ENCODE data around the gene CYP19A1. TPM values are rescaled to one million over a fixed set of nuclear protein-coding genes. Genes with fewer than 3 reads are reported as not detected.

Gene CYP19A1
- total and polyA plus RNA-seq, 9 of the 15 experiments (the other 6 are each of a cell fraction or from before 2014, with no cell fraction given), result 0.16 to 0.63 (median 0.47) TPM; not detected in 3

GRCh38 chr15:51303462-51303980 is 34.9 kb downstream of the CYP19A1 start:
- DNase-seq (ENCODE audit: extremely low read depth in 1 of 4, low spot score in 3 of 4), result no peak
- no peak overlapping the region for H3K4me3 ChIP-seq
- FAIRE-seq, result no peak
- in situ Hi-C loops (cut with MboI), result no loop called here
- intact Hi-C loops (cut with micrococcal nuclease), result no loop called here
- BruUV-seq (replicated peaks), result no TSS peak
- 9% methylated on average over 2 of the region's 2 CpGs for WGBS (ENCODE audit: insufficient coverage, low coverage, missing lambda C conversion rate)
- no peaks in the 10 kb centered on the region for H3K4me1 ChIP-seq (replicated peaks in 1 of 2; ENCODE audit: control insufficient read depth in 2 of 2, insufficient read depth in 2 of 2, low read length in 2 of 2)
- H3K4me2 ChIP-seq (ENCODE audit: insufficient read depth, low read length), result no peak overlapping the region
- no peak for ATAC-seq
- H3K9me1 ChIP-seq (ENCODE audit: control insufficient read depth, insufficient read depth, low read length), result no peaks in the 10 kb centered on the region
- H3K79me2 ChIP-seq (ENCODE audit: control insufficient read depth, insufficient read depth, low read length), result no peaks in the 10 kb centered on the region
- peaks cover 7 to 35% of the 10 kb centered on the region in 2 experiments; a peak in 4 of 5 replicates for H3K27me3 ChIP-seq (ENCODE audit: control insufficient read depth in 2 of 2, insufficient read depth in 2 of 2, low read length in 2 of 2)
- H3K27ac ChIP-seq (ENCODE audit: extremely low read depth, low read depth, low read length), result no peak overlapping the region
- H4K20me1 ChIP-seq (replicated peaks; ENCODE audit: control insufficient read depth, insufficient read depth, low read length), result no peaks in the 10 kb centered on the region
- no peak overlapping the region for H2AFZ ChIP-seq (ENCODE audit: low read depth, low read length)
- H3K9me3 ChIP-seq (replicated peaks; ENCODE audit: control insufficient read depth, insufficient read depth, low read depth, low read length), result no peaks in the 10 kb centered on the region
- no peaks in the 10 kb centered on the region for H3K36me3 ChIP-seq (ENCODE audit: control insufficient read depth, insufficient read depth, low read length)
- no peak overlapping the region for H3K9ac ChIP-seq (ENCODE audit: insufficient read depth in 1 of 2, low read depth in 2 of 2, low read length in 2 of 2)
- CTCF ChIA-PET (ENCODE audit: low intra/inter-chr PET ratio), result no interaction called here
- TF ChIP-seq ZNF143 (CRISPR knock-in tag; IDR thresholded peaks at IDR 0.05), result no peak
- no peak for TF ChIP-seq CEBPG (CRISPR knock-in tag; IDR thresholded peaks at IDR 0.05)
- no peak for TF ChIP-seq CEBPG (tag; conservative IDR thresholded peaks at IDR 0.05 in 1 of 2, IDR thresholded peaks at IDR 0.05 in 1 of 2)
- no peak for TF ChIP-seq RFX1 (IDR thresholded peaks at IDR 0.05)
- TF ChIP-seq NFE2L1 (tag; IDR thresholded peaks at IDR 0.05; ENCODE audit: borderline replicate concordance, low read depth), result no peak
- TF ChIP-seq ZNF717 (CRISPR knock-in tag; IDR thresholded peaks at IDR 0.05), result no peak
- POLR2A ChIA-PET, result no interaction called here

- no peak overlapping the region for H3K4me3 ChIP-seq
- TF ChIP-seq TEAD1 (CRISPR knock-in tag; IDR thresholded peaks at IDR 0.05) (no peak), CREB3 (tag; conservative IDR thresholded peaks at IDR 0.05; ENCODE audit: low read depth) (no peak), SMARCE1 (IDR thresholded peaks at IDR 0.05) (no peak), E2F6 (IDR thresholded peaks at IDR 0.05; ENCODE audit: borderline replicate concordance in 1 of 2, extremely low read depth in 1 of 2, insufficient read depth in 1 of 2, insufficient read length in 1 of 2, low read depth in 1 of 2, low read length in 1 of 2, poor library complexity in 1 of 2, severe bottlenecking in 1 of 2) (no peak), MAZ (CRISPR knock-in tag; conservative IDR thresholded peaks at IDR 0.05 in 1 of 2, IDR thresholded peaks at IDR 0.05 in 1 of 2) (no peak), PCBP2 (IDR thresholded peaks at IDR 0.05; ENCODE audit: low read depth, low read length, poor library complexity, severe bottlenecking) (no peak), DACH1 (IDR thresholded peaks at IDR 0.05; ENCODE audit: partially characterized antibody) (no peak), MCM5 (IDR thresholded peaks at IDR 0.05; ENCODE audit: low read depth) (no peak), DIDO1 (tag; IDR thresholded peaks at IDR 0.05; ENCODE audit: low read depth) (no peak)
- no peaks in the 10 kb centered on the region for H3K4me1 ChIP-seq (replicated peaks in 1 of 2; ENCODE audit: control insufficient read depth in 2 of 2, insufficient read depth in 2 of 2, low read length in 2 of 2)
- DNase-seq (ENCODE audit: extremely low read depth in 1 of 4, low spot score in 3 of 4), result no peak
- H3K27me3 ChIP-seq (ENCODE audit: control insufficient read depth in 2 of 2, insufficient read depth in 2 of 2, low read length in 2 of 2), result peaks cover 7 to 35% of the 10 kb centered on the region in 2 experiments; a peak in 4 of 5 replicates
- no peaks in the 10 kb centered on the region for H3K9me1 ChIP-seq (ENCODE audit: control insufficient read depth, insufficient read depth, low read length)
- intact Hi-C loops (cut with micrococcal nuclease), result no loop called here
- no peaks in the 10 kb centered on the region for H3K79me2 ChIP-seq (ENCODE audit: control insufficient read depth, insufficient read depth, low read length)
- no peak overlapping the region for H3K27ac ChIP-seq (ENCODE audit: extremely low read depth, low read depth, low read length)
- no peak overlapping the region for H3K9ac ChIP-seq (ENCODE audit: insufficient read depth in 1 of 2, low read depth in 2 of 2, low read length in 2 of 2)
- POLR2A ChIA-PET, result no interaction called here
- ATAC-seq, result no peak
- FAIRE-seq, result no peak
- in situ Hi-C loops (cut with MboI), result no loop called here
- H2AFZ ChIP-seq (ENCODE audit: low read depth, low read length), result no peak overlapping the region
- H4K20me1 ChIP-seq (replicated peaks; ENCODE audit: control insufficient read depth, insufficient read depth, low read length), result no peaks in the 10 kb centered on the region
- H3K36me3 ChIP-seq (ENCODE audit: control insufficient read depth, insufficient read depth, low read length), result no peaks in the 10 kb centered on the region
- H3K4me2 ChIP-seq (ENCODE audit: insufficient read depth, low read length), result no peak overlapping the region
- no peaks in the 10 kb centered on the region for H3K9me3 ChIP-seq (replicated peaks; ENCODE audit: control insufficient read depth, insufficient read depth, low read depth, low read length)
- no TSS peak for BruUV-seq (replicated peaks)
- WGBS (ENCODE audit: insufficient coverage, low coverage, missing lambda C conversion rate), result 0% methylated on average over 6 of the region's 6 CpGs
- CTCF ChIA-PET (ENCODE audit: low intra/inter-chr PET ratio), result no interaction called here
Observed at GRCh38 chr15:51302480-51302879, 35.9 kb downstream of the CYP19A1 start.

All from K562 (cell line).